OCI-LY1 (cell line): ENCODE measurements around the gene STEAP3.

Experiments used
- H2AFZ ChIP-seq: fragments of 200-600 bp; sonication (generic), shearing (Covaris generic); 2 replicates; pipeline ENCODE4 v1.6.0; 2014; ENCODE audit warnings: antibody characterized with exemption, mild to moderate bottlenecking, low read length
- H3F3A ChIP-seq: fragments of 200-600 bp; sonication (generic), shearing (Covaris generic); 2 replicates; pipeline ENCODE4 v1.6.0; 2014; ENCODE audit warnings: mild to moderate bottlenecking, antibody characterized with exemption, low read length, moderate library complexity; ENCODE audit not compliant: insufficient read depth
- H3K27ac ChIP-seq: fragments of 200-600 bp; sonication (generic); 2 replicates; pipeline ENCODE4 v1.5.1; 2014; ENCODE audit warnings: low read length, mixed run types, mild to moderate bottlenecking, low read depth; ENCODE audit not compliant: poor library complexity, severe bottlenecking
- H3K27me3 ChIP-seq: fragments of 200-600 bp; sonication (generic); 2 replicates; pipeline ENCODE4 v1.6.0; 2014; ENCODE audit warnings: antibody characterized with exemption, mild to moderate bottlenecking, low read length, moderate library complexity; ENCODE audit not compliant: insufficient read depth
- H3K36me3 ChIP-seq: fragments of 200-600 bp; sonication (generic); 2 replicates; pipeline ENCODE4 v1.6.1; 2014; ENCODE audit warnings: mild to moderate bottlenecking, antibody characterized with exemption, low read length, moderate library complexity, mixed read lengths; ENCODE audit not compliant: insufficient read depth
- H3K4me1 ChIP-seq: fragments of 200-600 bp; sonication (generic); 2 replicates; pipeline ENCODE4 v1.5.1; 2014; ENCODE audit warnings: mild to moderate bottlenecking, low read length, moderate library complexity; ENCODE audit not compliant: insufficient read depth, severe bottlenecking
- H3K4me2 ChIP-seq: fragments of 200-600 bp; sonication (generic), shearing (Covaris generic); 2 replicates; pipeline ENCODE4 v1.6.1; 2014; ENCODE audit warnings: low read length
- H3K4me3 ChIP-seq: fragments of 200-600 bp; sonication (generic); 2 replicates; pipeline ENCODE4 v1.5.1; 2014; ENCODE audit warnings: low read length, low read depth, mild to moderate bottlenecking, mixed read lengths; ENCODE audit not compliant: poor library complexity, severe bottlenecking
- H3K79me2 ChIP-seq: fragments of 200-600 bp; shearing (Covaris generic); 2 replicates; pipeline ENCODE4 v1.6.1; 2016; ENCODE audit warnings: mixed run types, low read length, mixed read lengths; ENCODE audit not compliant: insufficient read depth
- H3K9ac ChIP-seq: fragments of 200-600 bp; sonication (generic), shearing (Covaris generic); 2 replicates; pipeline ENCODE4 v1.6.1; 2014; ENCODE audit warnings: mild to moderate bottlenecking, low read length, mixed read lengths
- H3K9me2 ChIP-seq: fragments of 200-600 bp; sonication (generic), shearing (Covaris generic); 2 replicates; pipeline ENCODE4 v1.6.1; 2014; ENCODE audit warnings: low read depth, mild to moderate bottlenecking, low read length, mixed read lengths
- H3K9me3 ChIP-seq: fragments of 200-600 bp; shearing (Covaris generic); 2 replicates; pipeline ENCODE4 v1.6.1; 2014; ENCODE audit warnings: low read length, mixed read lengths
- H4K20me1 ChIP-seq: fragments of 200-600 bp; sonication (generic), shearing (Covaris generic); 2 replicates; pipeline ENCODE4 v1.6.0; 2016; ENCODE audit warnings: mild to moderate bottlenecking, low read length; ENCODE audit not compliant: insufficient read depth
- CTCF ChIP-seq: fragments of 200-600 bp; sonication (generic), shearing (Covaris generic); IDR thresholded peaks from 2 replicates; pipeline ENCODE4 v1.5.1; 2017; ENCODE audit warnings: mild to moderate bottlenecking, antibody characterized with exemption, low read length, moderate library complexity, mixed read lengths
- EZH2 ChIP-seq: fragments of 200-600 bp; sonication (generic), shearing (Covaris generic); IDR thresholded peaks from 2 replicates; pipeline ENCODE4 v1.8.0; 2017; ENCODE audit warnings: borderline replicate concordance, mixed run types, mild to moderate bottlenecking, antibody characterized with exemption, low read length, moderate library complexity, mixed read lengths

The STEAP3 gene

GRCh38 chr2:119279666-119280065 lies 56.0 kb downstream of the STEAP3 start:
- H3K9me2 ChIP-seq, result no peaks in the 10 kb centered on the region
- H3F3A ChIP-seq, result no peaks in the 10 kb centered on the region
- no peak overlapping the region for H2AFZ ChIP-seq
- no peaks in the 10 kb centered on the region for H3K9me3 ChIP-seq
- H3K4me1 ChIP-seq, result no peaks in the 10 kb centered on the region
- no peaks in the 10 kb centered on the region for H4K20me1 ChIP-seq
- no peak overlapping the region for H3K27ac ChIP-seq
- H3K36me3 ChIP-seq, result no peaks in the 10 kb centered on the region
- no peak overlapping the region for H3K4me2 ChIP-seq
- no peak overlapping the region for H3K9ac ChIP-seq
- TF ChIP-seq CTCF (no peak), EZH2 (no peak)
- no peaks in the 10 kb centered on the region for H3K79me2 ChIP-seq
- H3K4me3 ChIP-seq, result no peak overlapping the region
- H3K27me3 ChIP-seq, result 0 out of 2 replicates have a peak, but pooled peaks cover 3% of the 10 kb centered on the region

GRCh38 chr2:119280680-119281079 lies 57.0 kb downstream of the STEAP3 start:
- Histone ChIP-seq H3K79me2 (no peaks in the 10 kb centered on the region), H3F3A (no peaks in the 10 kb centered on the region), H3K36me3 (no peaks in the 10 kb centered on the region), H3K4me3 (no peak overlapping the region), H3K4me1 (no peaks in the 10 kb centered on the region), H3K4me2 (no peak overlapping the region), H2AFZ (no peak overlapping the region), H3K9ac (no peak overlapping the region), H3K9me3 (no peaks in the 10 kb centered on the region), H3K27ac (no peak overlapping the region), H4K20me1 (no peaks in the 10 kb centered on the region), H3K9me2 (no peaks in the 10 kb centered on the region), H3K27me3 (0 out of 2 replicates have a peak, but pooled peaks cover 3% of the 10 kb centered on the region)
- TF ChIP-seq EZH2 (no peak), CTCF (no peak)

DNA sequence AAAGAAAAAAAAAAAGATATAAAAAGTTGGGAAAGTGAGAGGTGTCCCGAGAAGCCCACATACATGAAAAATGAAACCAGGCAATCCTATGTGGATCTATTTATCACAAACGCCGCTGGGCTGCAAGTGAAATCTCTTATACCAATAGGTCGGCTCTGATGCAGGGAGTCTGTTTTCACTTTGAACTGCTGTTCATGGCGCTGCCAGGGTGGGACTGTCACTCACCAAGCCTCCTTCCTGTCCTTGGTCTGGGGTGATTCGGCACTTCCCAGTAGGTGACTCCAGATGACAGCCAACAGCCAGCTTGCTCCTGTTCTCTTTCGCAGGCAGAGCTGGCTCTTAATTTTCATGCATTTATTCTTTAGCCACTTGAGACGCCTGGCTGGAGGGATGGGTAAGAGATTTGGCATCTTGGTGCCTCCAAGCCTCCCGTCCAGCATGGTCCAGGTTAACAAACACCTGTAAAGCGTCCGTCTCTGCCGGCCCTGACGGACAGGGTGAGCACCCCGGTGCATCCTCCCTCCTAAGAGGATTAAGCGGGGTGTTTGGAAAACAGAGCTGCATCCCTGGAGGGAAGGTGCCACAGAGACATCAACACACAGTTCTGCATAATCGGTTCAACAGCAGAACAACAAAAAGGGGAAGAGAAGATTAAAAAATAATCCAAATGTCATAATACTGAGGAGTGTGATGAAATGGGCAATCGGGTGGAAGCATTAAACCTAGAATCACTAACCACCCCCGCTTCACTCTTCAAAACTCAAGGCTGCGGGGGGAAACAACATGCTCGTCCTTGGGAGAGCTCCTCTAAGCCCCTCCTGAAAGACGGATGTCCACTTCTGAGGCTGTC lies 58.7 kb downstream of the STEAP3 start:
- H3K27ac ChIP-seq, result no peak overlapping the region
- H3K9me3 ChIP-seq, result no peaks in the 10 kb centered on the region
- no peaks in the 10 kb centered on the region for H3F3A ChIP-seq
- no peaks in the 10 kb centered on the region for H3K79me2 ChIP-seq
- no peak overlapping the region for H3K4me3 ChIP-seq
- H4K20me1 ChIP-seq, result no peaks in the 10 kb centered on the region
- no peaks in the 10 kb centered on the region for H3K9me2 ChIP-seq
- H3K27me3 ChIP-seq, result 0 out of 2 replicates have a peak, but pooled peaks cover 3% of the 10 kb centered on the region
- H3K36me3 ChIP-seq, result no peaks in the 10 kb centered on the region
- H3K4me2 ChIP-seq, result no peak overlapping the region
- no peak overlapping the region for H3K9ac ChIP-seq
- no peak for TF ChIP-seq EZH2
- TF ChIP-seq CTCF, result no peak
- H2AFZ ChIP-seq, result no peak overlapping the region
- H3K4me1 ChIP-seq, result no peaks in the 10 kb centered on the region
